ENCODE data around the gene NYAP2.

NYAP2 gene

GRCh38 chr2:225465827-225466226 lies 66.3 kb downstream of the NYAP2 start:
- TF ChIP-seq EGR1 (IDR thresholded peaks at IDR 0.05), result no peak
- no peak for TF ChIP-seq ZBTB7A (IDR thresholded peaks at IDR 0.05; ENCODE audit: low read depth)
- TF ChIP-seq TEAD4 (IDR thresholded peaks at IDR 0.05), result no peak
- TF ChIP-seq FOXM1 (IDR thresholded peaks at IDR 0.05; ENCODE audit: borderline replicate concordance, low read depth), result no peak
- TF ChIP-seq CREB1 (IDR thresholded peaks at IDR 0.05; ENCODE audit: low read depth), result no peak
- no peak for TF ChIP-seq RAD21 (IDR thresholded peaks at IDR 0.05; ENCODE audit: low read depth)
- TF ChIP-seq EP300 (IDR thresholded peaks at IDR 0.05; ENCODE audit: borderline replicate concordance), result no peak
- no peak for TF ChIP-seq CEBPB (IDR thresholded peaks at IDR 0.05)
- TF ChIP-seq TCF12 (IDR thresholded peaks at IDR 0.05; ENCODE audit: low read depth), result no peak
- TF ChIP-seq MAX (IDR thresholded peaks at IDR 0.05), result no peak
- TF ChIP-seq TAF1 (IDR thresholded peaks at IDR 0.05; ENCODE audit: low read depth), result no peak

GRCh38 chr2:225466891-225467604 lies 67.5 kb downstream of the NYAP2 start:
- TF ChIP-seq TCF12 (IDR thresholded peaks at IDR 0.05; ENCODE audit: low read depth) (no peak), ZBTB7A (IDR thresholded peaks at IDR 0.05; ENCODE audit: low read depth) (no peak), MAX (IDR thresholded peaks at IDR 0.05) (no peak), CEBPB (IDR thresholded peaks at IDR 0.05) (no peak), EGR1 (IDR thresholded peaks at IDR 0.05) (no peak), RAD21 (IDR thresholded peaks at IDR 0.05; ENCODE audit: low read depth) (no peak), EP300 (IDR thresholded peaks at IDR 0.05; ENCODE audit: borderline replicate concordance) (no peak), CREB1 (IDR thresholded peaks at IDR 0.05; ENCODE audit: low read depth) (no peak), YY1 (IDR thresholded peaks at IDR 0.05; ENCODE audit: low read depth) (no peak), NFIC (IDR thresholded peaks at IDR 0.05) (no peak), TAF1 (IDR thresholded peaks at IDR 0.05; ENCODE audit: low read depth) (no peak), USF1 (IDR thresholded peaks at IDR 0.05) (no peak), FOXM1 (IDR thresholded peaks at IDR 0.05; ENCODE audit: borderline replicate concordance, low read depth) (no peak), TEAD4 (IDR thresholded peaks at IDR 0.05) (no peak), REST (IDR thresholded peaks at IDR 0.05; ENCODE audit: low read depth) (no peak)

- TF ChIP-seq TCF12 (IDR thresholded peaks at IDR 0.05; ENCODE audit: low read depth) (no peak), EP300 (IDR thresholded peaks at IDR 0.05; ENCODE audit: borderline replicate concordance) (no peak), EGR1 (IDR thresholded peaks at IDR 0.05) (no peak), RAD21 (IDR thresholded peaks at IDR 0.05; ENCODE audit: low read depth) (no peak), ZBTB7A (IDR thresholded peaks at IDR 0.05; ENCODE audit: low read depth) (no peak), TAF1 (IDR thresholded peaks at IDR 0.05; ENCODE audit: low read depth) (no peak), CREB1 (IDR thresholded peaks at IDR 0.05; ENCODE audit: low read depth) (no peak), MAX (IDR thresholded peaks at IDR 0.05) (no peak), USF1 (IDR thresholded peaks at IDR 0.05) (no peak), CEBPB (IDR thresholded peaks at IDR 0.05) (no peak)
Measured at GRCh38 chr2:225468131-225468530, 68.6 kb downstream of the NYAP2 start.

GRCh38 chr2:225471039-225471438 lies 71.5 kb downstream of the NYAP2 start:
- TF ChIP-seq TAF1 (IDR thresholded peaks at IDR 0.05; ENCODE audit: low read depth), result no peak
- no peak for TF ChIP-seq TEAD4 (IDR thresholded peaks at IDR 0.05)
- TF ChIP-seq NFIC (IDR thresholded peaks at IDR 0.05), result no peak
- TF ChIP-seq TCF12 (IDR thresholded peaks at IDR 0.05; ENCODE audit: low read depth), result no peak
- no peak for TF ChIP-seq USF1 (IDR thresholded peaks at IDR 0.05)
- no peak for TF ChIP-seq YY1 (IDR thresholded peaks at IDR 0.05; ENCODE audit: low read depth)
- TF ChIP-seq FOXM1 (IDR thresholded peaks at IDR 0.05; ENCODE audit: borderline replicate concordance, low read depth), result no peak
- no peak for TF ChIP-seq EGR1 (IDR thresholded peaks at IDR 0.05)
- TF ChIP-seq REST (IDR thresholded peaks at IDR 0.05; ENCODE audit: low read depth), result no peak
- TF ChIP-seq CEBPB (IDR thresholded peaks at IDR 0.05), result no peak
- no peak for TF ChIP-seq MAX (IDR thresholded peaks at IDR 0.05)
- no peak for TF ChIP-seq RAD21 (IDR thresholded peaks at IDR 0.05; ENCODE audit: low read depth)
- TF ChIP-seq EP300 (IDR thresholded peaks at IDR 0.05; ENCODE audit: borderline replicate concordance), result no peak
- TF ChIP-seq ZBTB7A (IDR thresholded peaks at IDR 0.05; ENCODE audit: low read depth), result no peak

Measured in Ishikawa (cell line).